ENCODE measurements around the gene DLEC1. TPM values are rescaled to one million over a fixed set of nuclear protein-coding genes. Genes with fewer than 3 reads are reported as not detected.
A peak's percentile ranks its signal among the peaks of the same experiment; 100 is the strongest.

The DLEC1 gene
- total and polyA plus RNA-seq, 9 of the 15 experiments (the other 6 are each of a cell fraction or from before 2014, with no cell fraction given) = 0.07 to 0.08 TPM; not detected in 7

DNA sequence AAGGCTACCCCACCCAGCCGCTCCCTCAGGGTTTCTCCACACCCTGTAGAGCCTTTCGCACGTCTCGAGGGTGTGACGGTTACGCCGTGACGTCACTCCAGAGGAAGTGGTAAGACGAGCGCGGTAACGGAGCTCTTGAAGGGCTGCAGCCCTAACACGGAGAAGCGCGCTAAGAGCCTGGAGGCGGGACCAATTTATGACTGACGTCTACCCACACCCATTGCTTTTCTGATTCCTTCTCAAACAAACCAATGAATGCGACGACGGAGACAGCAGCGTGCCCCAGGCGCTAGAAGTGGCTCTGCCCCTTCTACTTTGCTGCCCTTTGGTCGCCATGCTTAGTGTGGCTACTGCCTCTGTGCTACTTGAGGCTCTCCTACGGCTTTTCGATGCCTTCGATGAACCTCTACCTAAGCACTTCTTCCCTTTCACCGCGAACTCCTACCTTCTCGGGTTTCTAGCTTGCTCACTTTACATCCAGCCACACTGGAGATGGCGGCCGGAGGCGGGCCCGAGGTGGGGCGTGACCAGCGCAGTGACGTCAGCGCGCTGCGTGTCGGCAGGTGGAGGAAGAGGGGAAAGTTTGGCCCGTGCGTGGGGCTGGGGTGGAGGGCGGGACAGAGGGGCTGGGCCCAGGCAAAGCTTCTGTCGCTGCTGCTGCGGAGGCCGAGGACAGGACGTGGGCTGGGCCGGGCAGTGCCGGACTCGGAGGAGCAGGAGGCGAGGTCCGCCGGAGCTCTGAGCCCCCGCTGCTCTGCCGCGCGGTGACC, 126.1 kb downstream of the DLEC1 start, which contains the start of gene OXSR1 (continued):
- TF ChIP-seq, protein P1, sequence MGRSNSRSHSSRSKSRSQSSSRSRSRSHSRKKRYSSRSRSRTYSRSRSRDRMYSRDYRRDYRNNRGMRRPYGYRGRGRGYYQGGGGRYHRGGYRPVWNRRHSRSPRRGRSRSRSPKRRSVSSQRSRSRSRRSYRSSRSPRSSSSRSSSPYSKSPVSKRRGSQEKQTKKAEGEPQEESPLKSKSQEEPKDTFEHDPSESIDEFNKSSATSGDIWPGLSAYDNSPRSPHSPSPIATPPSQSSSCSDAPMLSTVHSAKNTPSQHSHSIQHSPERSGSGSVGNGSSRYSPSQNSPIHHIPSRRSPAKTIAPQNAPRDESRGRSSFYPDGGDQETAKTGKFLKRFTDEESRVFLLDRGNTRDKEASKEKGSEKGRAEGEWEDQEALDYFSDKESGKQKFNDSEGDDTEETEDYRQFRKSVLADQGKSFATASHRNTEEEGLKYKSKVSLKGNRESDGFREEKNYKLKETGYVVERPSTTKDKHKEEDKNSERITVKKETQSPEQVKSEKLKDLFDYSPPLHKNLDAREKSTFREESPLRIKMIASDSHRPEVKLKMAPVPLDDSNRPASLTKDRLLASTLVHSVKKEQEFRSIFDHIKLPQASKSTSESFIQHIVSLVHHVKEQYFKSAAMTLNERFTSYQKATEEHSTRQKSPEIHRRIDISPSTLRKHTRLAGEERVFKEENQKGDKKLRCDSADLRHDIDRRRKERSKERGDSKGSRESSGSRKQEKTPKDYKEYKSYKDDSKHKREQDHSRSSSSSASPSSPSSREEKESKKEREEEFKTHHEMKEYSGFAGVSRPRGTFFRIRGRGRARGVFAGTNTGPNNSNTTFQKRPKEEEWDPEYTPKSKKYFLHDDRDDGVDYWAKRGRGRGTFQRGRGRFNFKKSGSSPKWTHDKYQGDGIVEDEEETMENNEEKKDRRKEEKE (IDR thresholded peaks at IDR 0.05; ENCODE audit: borderline replicate concordance in 1 of 2, control insufficient read depth in 1 of 2, low read depth in 2 of 2, low read length in 1 of 2) = 0 out of 4 replicates have a peak, but pooled peaks of 1 of the 2 experiments have one; percentile 16
- TF ChIP-seq KLF10 (CRISPR knock-in tag; IDR thresholded peaks at IDR 0.05) = no peak
- peak; percentile 91 for TF ChIP-seq MBD2 (IDR thresholded peaks at IDR 0.05; ENCODE audit: borderline replicate concordance, low read depth)
- peak; percentile 27 for TF ChIP-seq TBP (optimal IDR thresholded peaks at IDR 0.05; ENCODE audit: low read depth, low read length)
- no peak for TF ChIP-seq HNRNPL (IDR thresholded peaks at IDR 0.05; ENCODE audit: low read depth, low read length)
- TF ChIP-seq ZNF75A (CRISPR knock-in tag; IDR thresholded peaks at IDR 0.05) = no peak
- no peak for TF ChIP-seq RFX1 (IDR thresholded peaks at IDR 0.05)
- TF ChIP-seq PML (IDR thresholded peaks at IDR 0.05; ENCODE audit: low read length) = peak; percentile 38; the same call in 1 of the 2 replicates
- TF ChIP-seq BDP1 (IDR thresholded peaks at IDR 0.05; ENCODE audit: insufficient read depth, insufficient read length) = no peak
- no peak for TF ChIP-seq PHTF2 (CRISPR knock-in tag; IDR thresholded peaks at IDR 0.05)
- TF ChIP-seq HDAC8 (tag; IDR thresholded peaks at IDR 0.05) = 0 out of 2 replicates have a peak, but pooled peaks have one; percentile 17
- TF ChIP-seq ETS2 (tag; IDR thresholded peaks at IDR 0.05; ENCODE audit: borderline replicate concordance, poor library complexity, severe bottlenecking) = no peak
- TF ChIP-seq, protein P2, sequence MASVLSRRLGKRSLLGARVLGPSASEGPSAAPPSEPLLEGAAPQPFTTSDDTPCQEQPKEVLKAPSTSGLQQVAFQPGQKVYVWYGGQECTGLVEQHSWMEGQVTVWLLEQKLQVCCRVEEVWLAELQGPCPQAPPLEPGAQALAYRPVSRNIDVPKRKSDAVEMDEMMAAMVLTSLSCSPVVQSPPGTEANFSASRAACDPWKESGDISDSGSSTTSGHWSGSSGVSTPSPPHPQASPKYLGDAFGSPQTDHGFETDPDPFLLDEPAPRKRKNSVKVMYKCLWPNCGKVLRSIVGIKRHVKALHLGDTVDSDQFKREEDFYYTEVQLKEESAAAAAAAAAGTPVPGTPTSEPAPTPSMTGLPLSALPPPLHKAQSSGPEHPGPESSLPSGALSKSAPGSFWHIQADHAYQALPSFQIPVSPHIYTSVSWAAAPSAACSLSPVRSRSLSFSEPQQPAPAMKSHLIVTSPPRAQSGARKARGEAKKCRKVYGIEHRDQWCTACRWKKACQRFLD (CRISPR knock-in tag; IDR thresholded peaks at IDR 0.05) = peak; percentile 77; the same call in 1 of the 2 replicates
- TF ChIP-seq MYC (IDR thresholded peaks at IDR 0.05; ENCODE audit: low read depth, low read length) = peak; percentile 76
- TF ChIP-seq MYC (CRISPR knock-in tag; IDR thresholded peaks at IDR 0.05; ENCODE audit: borderline replicate concordance, low read depth) = no peak
- peak; percentile 77; the same call in 1 of the 2 replicates for TF ChIP-seq ZNF589 (CRISPR knock-in tag; IDR thresholded peaks at IDR 0.05; ENCODE audit: low read depth)
- no peak for TF ChIP-seq ZKSCAN3 (CRISPR knock-in tag; IDR thresholded peaks at IDR 0.05)
- peak; percentile 100 for TF ChIP-seq TARDBP (IDR thresholded peaks at IDR 0.05)
- TF ChIP-seq ZNF24 (IDR thresholded peaks at IDR 0.05) = no peak
- TF ChIP-seq POLR3A (IDR thresholded peaks at IDR 0.05; ENCODE audit: borderline replicate concordance, extremely low read depth, insufficient read depth, insufficient read length) = no peak
- TF ChIP-seq, protein P3, sequence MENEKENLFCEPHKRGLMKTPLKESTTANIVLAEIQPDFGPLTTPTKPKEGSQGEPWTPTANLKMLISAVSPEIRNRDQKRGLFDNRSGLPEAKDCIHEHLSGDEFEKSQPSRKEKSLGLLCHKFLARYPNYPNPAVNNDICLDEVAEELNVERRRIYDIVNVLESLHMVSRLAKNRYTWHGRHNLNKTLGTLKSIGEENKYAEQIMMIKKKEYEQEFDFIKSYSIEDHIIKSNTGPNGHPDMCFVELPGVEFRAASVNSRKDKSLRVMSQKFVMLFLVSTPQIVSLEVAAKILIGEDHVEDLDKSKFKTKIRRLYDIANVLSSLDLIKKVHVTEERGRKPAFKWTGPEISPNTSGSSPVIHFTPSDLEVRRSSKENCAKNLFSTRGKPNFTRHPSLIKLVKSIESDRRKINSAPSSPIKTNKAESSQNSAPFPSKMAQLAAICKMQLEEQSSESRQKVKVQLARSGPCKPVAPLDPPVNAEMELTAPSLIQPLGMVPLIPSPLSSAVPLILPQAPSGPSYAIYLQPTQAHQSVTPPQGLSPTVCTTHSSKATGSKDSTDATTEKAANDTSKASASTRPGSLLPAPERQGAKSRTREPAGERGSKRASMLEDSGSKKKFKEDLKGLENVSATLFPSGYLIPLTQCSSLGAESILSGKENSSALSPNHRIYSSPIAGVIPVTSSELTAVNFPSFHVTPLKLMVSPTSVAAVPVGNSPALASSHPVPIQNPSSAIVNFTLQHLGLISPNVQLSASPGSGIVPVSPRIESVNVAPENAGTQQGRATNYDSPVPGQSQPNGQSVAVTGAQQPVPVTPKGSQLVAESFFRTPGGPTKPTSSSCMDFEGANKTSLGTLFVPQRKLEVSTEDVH (IDR thresholded peaks at IDR 0.05; ENCODE audit: low read depth, partially characterized antibody) = peak; percentile 95
- TF ChIP-seq TSC22D4 (tag; IDR thresholded peaks at IDR 0.05) = no peak
